GM19240 (cell line): Measurements from ENCODE around the gene BRI3.
A peak's percentile ranks its signal among the peaks of the same experiment; 100 is the strongest.

Source experiments
- DNase-seq: peaks from one replicate; pipeline ENCODE4 v3.0.0; 2011; ENCODE audit warnings: low spot score; ENCODE audit not compliant: insufficient read length

Gene BRI3

GRCh38 chr7:98252425-98253054, 28.9 kb upstream of the BRI3 start:
- DNase-seq: no peak

GRCh38 chr7:98254516-98254915, 27.0 kb upstream of the BRI3 start:
- DNase-seq: no peak

- DNase-seq: no peak
Measured at GRCh38 chr7:98254951-98255610, 26.4 kb upstream of the BRI3 start.

- DNase-seq: no peak
Measured at GRCh38 chr7:98256431-98256830, 25.1 kb upstream of the BRI3 start.

- DNase-seq: no peak
Measured at GRCh38 chr7:98257701-98258100, 23.8 kb upstream of the BRI3 start.

- DNase-seq: no peak
Measured at GRCh38 chr7:98265841-98266271, 15.6 kb upstream of the BRI3 start.

GRCh38 chr7:98266840-98267239, 14.6 kb upstream of the BRI3 start:
- no peak for DNase-seq

GRCh38 chr7:98267303-98267702, 14.2 kb upstream of the BRI3 start:
- DNase-seq: no peak

- DNase-seq: no peak
Measured at GRCh38 chr7:98276241-98276761, 5.2 kb upstream of the BRI3 start.

- DNase-seq: no peak
Measured at GRCh38 chr7:98278408-98278807, 3.1 kb upstream of the BRI3 start.

- DNase-seq: no peak
Measured at GRCh38 chr7:98278936-98279335, 2.5 kb upstream of the BRI3 start.

- DNase-seq: no peak
Measured at GRCh38 chr7:98280296-98280695, 1.2 kb upstream of the BRI3 start.

GRCh38 chr7:98281757-98282606, 496 bp downstream of the BRI3 start:
- DNase-seq: peak; percentile 33

GRCh38 chr7:98282703-98283102, 1.2 kb downstream of the BRI3 start:
- DNase-seq: no peak

GRCh38 chr7:98283127-98283886, 1.8 kb downstream of the BRI3 start:
- no peak for DNase-seq

GRCh38 chr7:98283887-98284222, 2.4 kb downstream of the BRI3 start:
- no peak for DNase-seq

GRCh38 chr7:98284335-98285036, 3.0 kb downstream of the BRI3 start:
- no peak for DNase-seq

GRCh38 chr7:98285157-98286092, 3.9 kb downstream of the BRI3 start:
- DNase-seq: no peak

GRCh38 chr7:98286093-98286539, 4.6 kb downstream of the BRI3 start:
- DNase-seq: no peak
